OCI-LY7 (cell line): ENCODE measurements around the gene YY1AP1. TPM values are rescaled to one million over a fixed set of nuclear protein-coding genes. Genes with fewer than 3 reads are reported as not detected.
"Not testable (repeated sequence)": the region's sequence is repeated elsewhere in the genome, so short reads cannot be mapped to it uniquely, and the experiment has no call there.

Experiments used
- BruUV-seq: library from RNA; stranded (reverse); fragments of 400-500 nt; replicated peaks from 2 replicates; lab custom pipeline; 2021; lab: Mats Ljungman, UMichigan
- CTCF ChIA-PET: fragments of 300-600 bp; sonication (Branson Sonifier 250); formaldehyde crosslinking; loops from one replicate; lab custom pipeline; 2022; ENCODE audit warnings: antibody characterized with exemption; ENCODE audit not compliant: unreplicated experiment; lab: Charles Lee
- POLR2A ChIA-PET: fragments of 300-600 bp; sonication (Branson Sonifier 250); formaldehyde crosslinking; loops from one replicate; lab custom pipeline; 2022; ENCODE audit warnings: antibody characterized with exemption; lab: Charles Lee
- DNase-seq: peaks from one replicate; pipeline ENCODE4 v3.0.0-alpha.2; 2015; ENCODE audit warnings: low spot score
- H2AFZ ChIP-seq: fragments of 200-600 bp; sonication (generic), shearing (Covaris generic); 2 replicates; pipeline ENCODE4 v1.6.1; 2014; ENCODE audit warnings: mild to moderate bottlenecking, antibody characterized with exemption, low read length, moderate library complexity
- H3K27ac ChIP-seq: fragments of 200-600 bp; sonication (generic); 2 replicates; pipeline ENCODE4 v1.5.1; 2014; ENCODE audit warnings: mixed run types, low read depth, mild to moderate bottlenecking, moderate library complexity, low read length, inconsistent platforms; ENCODE audit not compliant: poor library complexity, severe bottlenecking
- H3K36me3 ChIP-seq: fragments of 200-600 bp; sonication (generic); 2 replicates; pipeline ENCODE4 v1.6.1; 2014; ENCODE audit warnings: mild to moderate bottlenecking, antibody characterized with exemption, low read length, moderate library complexity, mixed read lengths; ENCODE audit not compliant: insufficient read depth
- H3K4me1 ChIP-seq: fragments of 200-600 bp; sonication (generic); 2 replicates; pipeline ENCODE4 v1.5.1; 2014; ENCODE audit warnings: mild to moderate bottlenecking, low read length; ENCODE audit not compliant: insufficient read depth, poor library complexity, severe bottlenecking
- H3K4me2 ChIP-seq: fragments of 200-600 bp; sonication (generic); 2 replicates; pipeline ENCODE4 v1.6.1; 2014; ENCODE audit warnings: mild to moderate bottlenecking, low read length
- H3K4me3 ChIP-seq: fragments of 200-600 bp; sonication (generic); 2 replicates; pipeline ENCODE4 v1.5.1; 2014; ENCODE audit warnings: mild to moderate bottlenecking, low read depth, low read length; ENCODE audit not compliant: poor library complexity, severe bottlenecking
- H3K79me2 ChIP-seq: fragments of 200-600 bp; sonication (generic); 2 replicates; pipeline ENCODE4 v1.6.1; 2016; ENCODE audit warnings: low read depth, mild to moderate bottlenecking, low read length, moderate library complexity, mixed read lengths; ENCODE audit not compliant: insufficient read depth
- H3K9me2 ChIP-seq: fragments of 200-600 bp; sonication (generic); 2 replicates; pipeline ENCODE4 v1.6.1; 2016; ENCODE audit warnings: mild to moderate bottlenecking, low read length, mixed read lengths; ENCODE audit not compliant: insufficient read depth
- H3K9me3 ChIP-seq: fragments of 200-600 bp; sonication (generic); 2 replicates; pipeline ENCODE4 v1.6.1; 2014; ENCODE audit warnings: mild to moderate bottlenecking, mixed run types, low read length, mixed read lengths
- H4K20me1 ChIP-seq: fragments of 200-600 bp; sonication (generic); 2 replicates; pipeline ENCODE4 v1.6.1; 2014; ENCODE audit warnings: mild to moderate bottlenecking, antibody characterized with exemption, low read length, moderate library complexity, mixed read lengths; ENCODE audit not compliant: insufficient read depth
- EZH2phosphoT487 ChIP-seq: fragments of 200-600 bp; sonication (generic); IDR thresholded peaks from 2 replicates; pipeline ENCODE4 v1.6.1; 2018; ENCODE audit warnings: low read depth, borderline replicate concordance, mild to moderate bottlenecking, mixed run types, antibody characterized with exemption, low read length, moderate library complexity, mixed read lengths
- intact Hi-C: fragments of 100-400 bp; cut with micrococcal nuclease; formaldehyde crosslinking; loops from one replicate; pipeline ENCODE4 v1.10.0; 2022; ENCODE audit not compliant: unreplicated experiment
- total RNA-seq, 2 experiments: library from RNA; depleted of rRNA in 1 of 2; stranded (reverse); fragments of >200 nt in 1 of 2; shearing (Covaris generic) in 1 of 2; gene quantifications; 2 replicates each; pipeline ENCODE4 v1.2.3, GENCODE V29; 2014 to 2022
- TF ChIP-seq, protein P1 (sequence below): fragments of 200-600 bp; sonication (generic); conservative IDR thresholded peaks from 2 replicates; pipeline ENCODE4 v1.5.1; 2014; ENCODE audit warnings: mild to moderate bottlenecking, antibody characterized with exemption, low read length, moderate library complexity, mixed read lengths

The YY1AP1 gene
- total RNA-seq, 2 experiments from 2014 or later: 76.0 to 84.6 TPM

DNA sequence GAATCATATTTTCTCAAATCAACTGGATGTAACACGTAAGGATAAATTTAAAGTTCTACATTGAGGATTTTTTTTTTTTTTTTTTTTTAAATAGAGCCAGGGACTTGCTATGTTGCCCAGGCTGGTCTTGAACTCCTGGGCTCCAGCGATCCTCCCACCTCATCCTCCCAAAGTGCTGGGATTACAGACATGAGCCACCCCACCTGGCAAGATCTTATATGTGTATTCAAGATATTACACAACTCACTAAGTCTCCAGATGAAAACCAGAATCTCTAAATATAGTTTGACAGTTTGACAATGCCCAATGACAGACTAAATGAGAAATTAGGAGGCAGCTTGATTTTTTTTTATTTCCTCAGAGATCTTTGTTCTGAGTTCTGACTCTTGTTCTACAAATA lies 6.8 kb downstream of the YY1AP1 start:
- DNase-seq: no peak
- Histone ChIP-seq H3K4me2 (no peak overlapping the region), H2AFZ (no peak overlapping the region), H3K9me2 (no peaks in the 10 kb centered on the region), H4K20me1 (no peaks in the 10 kb centered on the region), H3K9me3 (no peaks in the 10 kb centered on the region), H3K79me2 (peaks cover 74% of the 10 kb centered on the region), H3K4me3 (no peak overlapping the region), H3K27ac (no peak overlapping the region), H3K4me1 (peaks cover 18% of the 10 kb centered on the region), H3K36me3 (peaks cover 89% of the 10 kb centered on the region)
- no TSS peak for BruUV-seq
- intact Hi-C loops: no loop called here
- POLR2A ChIA-PET: interaction anchor here (0.7 to 1.3 kb wide), 5 partner anchors 8 to 601 kb away, joined by 3 to 4 read pairs (median 3); partner anchors contain the start of gene SMG5
- CTCF ChIA-PET: no interaction called here
- TF ChIP-seq EZH2phosphoT487: no peak
- TF ChIP-seq, protein P1, sequence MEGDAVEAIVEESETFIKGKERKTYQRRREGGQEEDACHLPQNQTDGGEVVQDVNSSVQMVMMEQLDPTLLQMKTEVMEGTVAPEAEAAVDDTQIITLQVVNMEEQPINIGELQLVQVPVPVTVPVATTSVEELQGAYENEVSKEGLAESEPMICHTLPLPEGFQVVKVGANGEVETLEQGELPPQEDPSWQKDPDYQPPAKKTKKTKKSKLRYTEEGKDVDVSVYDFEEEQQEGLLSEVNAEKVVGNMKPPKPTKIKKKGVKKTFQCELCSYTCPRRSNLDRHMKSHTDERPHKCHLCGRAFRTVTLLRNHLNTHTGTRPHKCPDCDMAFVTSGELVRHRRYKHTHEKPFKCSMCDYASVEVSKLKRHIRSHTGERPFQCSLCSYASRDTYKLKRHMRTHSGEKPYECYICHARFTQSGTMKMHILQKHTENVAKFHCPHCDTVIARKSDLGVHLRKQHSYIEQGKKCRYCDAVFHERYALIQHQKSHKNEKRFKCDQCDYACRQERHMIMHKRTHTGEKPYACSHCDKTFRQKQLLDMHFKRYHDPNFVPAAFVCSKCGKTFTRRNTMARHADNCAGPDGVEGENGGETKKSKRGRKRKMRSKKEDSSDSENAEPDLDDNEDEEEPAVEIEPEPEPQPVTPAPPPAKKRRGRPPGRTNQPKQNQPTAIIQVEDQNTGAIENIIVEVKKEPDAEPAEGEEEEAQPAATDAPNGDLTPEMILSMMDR: no peak

GRCh38 chr1:155680531-155680930 lies 8.0 kb downstream of the YY1AP1 start:
- Histone ChIP-seq H3K27ac (no peak overlapping the region), H2AFZ (no peak overlapping the region), H3K4me1 (peaks cover 9% of the 10 kb centered on the region), H3K4me2 (no peak overlapping the region), H3K4me3 (no peak overlapping the region), H3K9me2 (no peaks in the 10 kb centered on the region), H3K9me3 (no peaks in the 10 kb centered on the region), H3K79me2 (peaks cover 62% of the 10 kb centered on the region), H4K20me1 (no peaks in the 10 kb centered on the region), H3K36me3 (peaks cover 95% of the 10 kb centered on the region)
- TF ChIP-seq, protein P1: no peak
- TF ChIP-seq EZH2phosphoT487: no peak
- CTCF ChIA-PET: no interaction called here
- POLR2A ChIA-PET: interaction anchor here (0.6 to 1.1 kb wide), 2 partner anchors 80 to 153 kb away, joined by 4 to 7 read pairs; no protein-coding TSS in a partner anchor
- no TSS peak for BruUV-seq
- no peak for DNase-seq
- intact Hi-C loops: no loop called here

DNA sequence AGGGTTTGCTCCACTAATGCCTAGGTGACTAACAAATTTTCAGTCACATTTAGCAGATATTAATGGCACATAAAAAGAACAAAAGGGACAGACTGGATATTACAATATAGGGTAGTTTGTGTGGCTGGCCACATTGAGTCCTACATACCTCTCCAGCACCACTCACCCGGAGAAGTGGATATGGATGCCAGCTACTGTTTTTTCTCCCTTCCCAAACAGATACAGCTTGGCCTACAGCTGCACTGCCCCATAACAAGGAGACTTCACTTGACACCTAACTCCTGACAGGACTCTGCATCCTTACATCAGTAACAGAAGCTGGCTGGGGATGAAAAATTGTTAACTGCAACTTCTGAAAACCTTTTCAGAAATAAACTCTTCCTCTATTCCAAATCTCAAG lies 9.6 kb downstream of the YY1AP1 start:
- CTCF ChIA-PET: interaction anchor here (0.6 kb wide), 1 partner anchor 24 kb away, joined by 3 read pairs; no protein-coding TSS in a partner anchor
- Histone ChIP-seq H3K79me2 (peaks cover 46% of the 10 kb centered on the region), H3K36me3 (peaks cover 96% of the 10 kb centered on the region)
- H3K27ac ChIP-seq, H3K4me3 ChIP-seq, H4K20me1 ChIP-seq, BruUV-seq, H3K4me2 ChIP-seq, H2AFZ ChIP-seq, POLR2A ChIA-PET, intact Hi-C loops, H3K4me1 ChIP-seq, H3K9me2 ChIP-seq, H3K9me3 ChIP-seq, DNase-seq: not testable (repeated sequence)
